H1 (cell line): Measurements from ENCODE around the gene NCK2. TPM values are rescaled to one million over a fixed set of nuclear protein-coding genes. Genes with fewer than 3 reads are reported as not detected.

Experiments
- CTCF ChIA-PET: fragments of 300-600 bp; sonication (Branson Sonifier 250); formaldehyde crosslinking; loops from one replicate; lab custom pipeline; 2021; ENCODE audit not compliant: partially characterized antibody; lab: Charles Lee
- POLR2A ChIA-PET: fragments of 300-600 bp; sonication (Branson Sonifier 250); formaldehyde crosslinking; loops from one replicate; lab custom pipeline; 2021; ENCODE audit warnings: inconsistent platforms; ENCODE audit not compliant: partially characterized antibody; lab: Charles Lee
- DNase-seq, 2 experiments: peaks; one replicate each; pipeline versions ENCODE4 v3.0.0 to v3.0.0-alpha.2; 2010 to 2022; ENCODE audit warnings: low spot score in 2 of 2, low read depth in 1 of 2, mixed read lengths in 1 of 2
- FAIRE-seq: peaks from 2 replicates; lab custom pipeline; 2011; peaks lifted over from hg19 to GRCh38; lab: Jason Lieb, UNC
- H2AFZ ChIP-seq: 2 replicates; pipeline ENCODE4 v1.8.1; 2012; ENCODE audit warnings: low read length, inconsistent platforms
- H2AK5ac ChIP-seq: 2 replicates; pipeline ENCODE4 v1.6.1; 2013; ENCODE audit warnings: low read depth, low read length
- H2BK120ac ChIP-seq: replicated peaks from 2 replicates; pipeline ENCODE3; 2013; ENCODE audit warnings: low read depth, low read length, inconsistent platforms
- H2BK12ac ChIP-seq: 2 replicates; pipeline ENCODE4 v1.6.1; 2013; ENCODE audit warnings: low read depth, low read length
- H2BK15ac ChIP-seq: 2 replicates; pipeline ENCODE4 v1.6.1; 2013; ENCODE audit warnings: low read length
- H2BK20ac ChIP-seq: 2 replicates; pipeline ENCODE4 v1.6.1; 2013; ENCODE audit warnings: low read length
- H2BK5ac ChIP-seq: 2 replicates; pipeline ENCODE4 v1.6.1; 2013; ENCODE audit warnings: low read depth, low read length
- H3K14ac ChIP-seq: 2 replicates; pipeline ENCODE4 v1.6.1; 2013; ENCODE audit warnings: inconsistent platforms; ENCODE audit not compliant: insufficient read length
- H3K18ac ChIP-seq: 2 replicates; pipeline ENCODE4 v1.6.1; 2013; ENCODE audit warnings: low read length; ENCODE audit errors: extremely low read depth
- H3K23ac ChIP-seq: 2 replicates; pipeline ENCODE4 v1.6.1; 2013; ENCODE audit warnings: inconsistent platforms; ENCODE audit not compliant: insufficient read length
- H3K23me2 ChIP-seq: 2 replicates; pipeline ENCODE4 v1.6.1; 2013; ENCODE audit warnings: low read depth, low read length
- H3K27ac ChIP-seq: 2 replicates; pipeline ENCODE4 v1.6.1; 2011; ENCODE audit warnings: low read depth, low read length, inconsistent platforms
- H3K27me3 ChIP-seq, 4 experiments: replicated peaks in 1 of 4; 1 replicate in 1 of 4; 2 replicates in 3 of 4; pipeline versions ENCODE4 v1.6.1 to v1.8.1; 2011 to 2013; ENCODE audit warnings: low read length in 3 of 4, mild to moderate bottlenecking in 3 of 4, inconsistent platforms in 2 of 4, mixed read lengths in 2 of 4, moderate library complexity in 1 of 4; ENCODE audit not compliant: control insufficient read depth in 3 of 4, insufficient read depth in 3 of 4; ENCODE audit errors: extremely low read depth in 1 of 4
- H3K36me3 ChIP-seq, 4 experiments: 2 replicates each; pipeline versions ENCODE4 v1.6.1 to v1.8.1; 2011 to 2013; ENCODE audit warnings: mild to moderate bottlenecking in 4 of 4, low read length in 3 of 4, moderate library complexity in 2 of 4, control low read depth in 1 of 4, inconsistent platforms in 1 of 4; ENCODE audit not compliant: insufficient read depth in 4 of 4, control insufficient read depth in 2 of 4
- H3K4ac ChIP-seq: replicated peaks from 2 replicates; pipeline ENCODE3; 2013; ENCODE audit warnings: low read length, low read depth, mixed read lengths, inconsistent platforms; ENCODE audit not compliant: insufficient read length
- H3K4me1 ChIP-seq, 4 experiments: replicated peaks in 1 of 4; 1 replicate in 1 of 4; 2 replicates in 3 of 4; pipeline versions ENCODE4 v1.6.1 to v1.8.1; 2011 to 2013; ENCODE audit warnings: low read length in 3 of 4, inconsistent platforms in 2 of 4, mixed read lengths in 1 of 4; ENCODE audit not compliant: insufficient read depth in 4 of 4, control insufficient read depth in 3 of 4
- H3K4me2 ChIP-seq, 2 experiments: 2 replicates each; pipeline versions ENCODE4 v1.6.1 to v1.8.1; 2011 to 2013; ENCODE audit warnings: low read depth in 2 of 2, low read length in 2 of 2, control low read depth in 1 of 2, inconsistent platforms in 1 of 2, mild to moderate bottlenecking in 1 of 2; ENCODE audit not compliant: insufficient read depth in 1 of 2
- H3K4me3 ChIP-seq, 4 experiments: fragments of 200-600, 300-600 bp in 1 of 4; sonication (generic), shearing (Covaris generic), sonication (Bioruptor Twin) in 1 of 4; 2 replicates each; pipeline versions ENCODE4 v1.5.1 to v1.8.1; 2011 to 2016; ENCODE audit warnings: low read length in 4 of 4, low read depth in 3 of 4, control low read depth in 2 of 4, inconsistent platforms in 2 of 4, mild to moderate bottlenecking in 2 of 4, mixed read lengths in 1 of 4, moderate library complexity in 1 of 4; ENCODE audit not compliant: insufficient read depth in 2 of 4; ENCODE audit errors: extremely low read depth in 1 of 4
- H3K56ac ChIP-seq: replicated peaks from 2 replicates; pipeline ENCODE3; 2013; ENCODE audit warnings: low read depth, mild to moderate bottlenecking, mixed read lengths, low read length, inconsistent platforms; ENCODE audit not compliant: insufficient read length
- H3K79me1 ChIP-seq: 2 replicates; pipeline ENCODE4 v1.6.1; 2013; ENCODE audit warnings: low read depth, low read length, control low read depth
- H3K79me2 ChIP-seq, 2 experiments: 2 replicates each; pipeline versions ENCODE4 v1.6.1 to v1.8.1; 2012 to 2013; ENCODE audit warnings: low read length in 2 of 2, mild to moderate bottlenecking in 2 of 2, inconsistent platforms in 1 of 2; ENCODE audit not compliant: insufficient read depth in 2 of 2, control insufficient read depth in 1 of 2
- H3K9ac ChIP-seq, 4 experiments: replicated peaks in 1 of 4; 1 replicate in 1 of 4; 2 replicates in 3 of 4; pipeline versions ENCODE4 v1.6.1 to v1.8.1; 2011 to 2013; ENCODE audit warnings: low read depth in 3 of 4, low read length in 3 of 4, control low read depth in 2 of 4, mild to moderate bottlenecking in 2 of 4, moderate library complexity in 2 of 4, inconsistent platforms in 1 of 4; ENCODE audit errors: extremely low read depth in 1 of 4
- H3K9me3 ChIP-seq, 2 experiments: 2 replicates each; pipeline versions ENCODE4 v1.6.1 to v1.8.1; 2012 to 2013; ENCODE audit warnings: mild to moderate bottlenecking in 2 of 2, moderate library complexity in 2 of 2, control low read depth in 1 of 2, inconsistent platforms in 1 of 2, low read depth in 1 of 2, low read length in 1 of 2, mixed read lengths in 1 of 2; ENCODE audit not compliant: insufficient read depth in 2 of 2
- H4K20me1 ChIP-seq, 2 experiments: replicated peaks in 1 of 2; 2 replicates each; pipeline versions ENCODE3 to v1.8.1; 2011 to 2013; ENCODE audit warnings: inconsistent platforms in 2 of 2, low read length in 2 of 2, mild to moderate bottlenecking in 1 of 2; ENCODE audit not compliant: insufficient read depth in 2 of 2, control insufficient read depth in 1 of 2
- H4K5ac ChIP-seq: 2 replicates; pipeline ENCODE4 v1.6.1; 2013; ENCODE audit warnings: low read length, low read depth, mixed read lengths, inconsistent platforms; ENCODE audit not compliant: insufficient read length
- H4K8ac ChIP-seq: 2 replicates; pipeline ENCODE4 v1.8.0; 2013; ENCODE audit warnings: mild to moderate bottlenecking, moderate library complexity, low read length, inconsistent platforms; ENCODE audit not compliant: insufficient read depth; ENCODE audit errors: extremely low read depth
- H4K91ac ChIP-seq: replicated peaks from 2 replicates; pipeline ENCODE3; 2013; ENCODE audit warnings: low read length, mixed read lengths, inconsistent platforms; ENCODE audit not compliant: insufficient read length
- ASH2L ChIP-seq: fragments of 200-600, 300-600 bp; sonication (generic); IDR thresholded peaks from one replicate; pipeline ENCODE4 v1.7.1; 2017; ENCODE audit warnings: low read length
- KDM1A ChIP-seq: fragments of 200-600, 300-600 bp; sonication (generic); IDR thresholded peaks from 2 replicates; pipeline ENCODE4 v1.7.1; 2016; ENCODE audit warnings: mild to moderate bottlenecking, low read length, borderline replicate concordance
- KDM5A ChIP-seq: fragments of 200-600 bp; IDR thresholded peaks from 2 replicates; pipeline ENCODE4 v1.7.1; 2012; ENCODE audit warnings: mild to moderate bottlenecking, low read length, inconsistent platforms, mixed read lengths
- WGBS, 2 experiments: shearing (Covaris generic) in 1 of 2; methylation state at CpG; one replicate each; pipeline versions ENCODE4 v1.1.6 to v1.1.7; 2013 to 2015; ENCODE audit warnings: low lambda C conversion rate in 2 of 2, mixed read lengths in 2 of 2, inconsistent platforms in 1 of 2, low coverage in 1 of 2, missing lambda C conversion rate in 1 of 2; ENCODE audit not compliant: insufficient replicate concordance in 2 of 2, insufficient coverage in 1 of 2, insufficient read length in 1 of 2; ENCODE audit errors: extremely low coverage in 1 of 2, missing lambda C conversion rate in 1 of 2; 5-methylcytosine and 5-hydroxymethylcytosine counted together
- polyA plus RNA-seq, 7 experiments: library from polyadenylated mRNA; depleted of rRNA in 3 of 7; stranded (reverse) in 5 of 7; unstranded in 2 of 7; fragments of >200 nt in 5 of 7; fragments of 200-250 nt in 2 of 7; gene quantifications; 1 replicate in 5 of 7; 2 replicates in 1 of 7; 4 replicates in 1 of 7; pipeline versions ENCODE4 v1.2.1 to v1.2.3, GENCODE V29; 2011 to 2013; ENCODE audit warnings: missing spikeins in 2 of 7, mixed read lengths in 2 of 7
- total RNA-seq: library from RNA; stranded (reverse); fragmentation: NEBNext Ultra II Directional; extraction: Animal tissue kit (Norgen Biotek cat#: 25700); gene quantifications from 2 replicates; pipeline ENCODE4 v1.2.1, GENCODE V29; 2021

NCK2 gene
- total and polyA plus RNA-seq, 2 of the 8 experiments (the other 6 are each of a cell fraction or from before 2014, with no cell fraction given), result 30.3 to 65.7 TPM

DNA sequence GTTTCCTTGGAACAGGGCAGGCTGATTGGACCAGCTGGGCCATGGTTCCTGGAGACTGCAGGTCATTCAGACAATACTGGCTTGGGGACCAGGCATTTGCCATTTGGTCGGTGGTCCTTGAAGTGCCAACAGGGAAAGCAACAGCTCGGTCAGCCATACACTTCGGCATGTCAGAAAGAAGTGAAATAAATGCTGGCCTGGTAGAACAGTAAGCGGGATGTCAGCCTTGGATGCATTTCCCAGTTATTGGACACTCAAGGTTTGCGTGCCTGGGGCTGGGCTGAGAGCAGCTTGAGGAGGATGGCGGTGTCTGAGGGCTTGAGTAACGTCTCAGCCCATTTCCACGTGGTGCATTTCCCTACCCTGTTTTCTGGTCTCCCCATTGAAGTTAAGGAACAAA lies 75.4 kb downstream of the NCK2 start:
- H3K14ac ChIP-seq, result no peak overlapping the region
- FAIRE-seq (no peak), DNase-seq (peak in 1 of 2 experiments; percentile 33)
- POLR2A ChIA-PET, result interaction anchor here (1.4 kb wide), 1 partner anchor 12 kb away, joined by 3 read pairs; no protein-coding TSS in a partner anchor
- H3K36me3 ChIP-seq, result peaks cover 0 to 3% (median 1%) of the 10 kb centered on the region in 4 experiments; a peak in 3 of 8 replicates
- H4K20me1 ChIP-seq, result peaks cover 0 to 11% of the 10 kb centered on the region in 2 experiments
- H3K4ac ChIP-seq, result no peak overlapping the region
- no peaks in the 10 kb centered on the region for H3K23me2 ChIP-seq
- H3K79me2 ChIP-seq, result peaks cover 6 to 46% of the 10 kb centered on the region in 2 experiments; a peak in 3 of 4 replicates
- H3K4me3 ChIP-seq, result no peak overlapping the region
- no peak overlapping the region for H3K23ac ChIP-seq
- no peaks in the 10 kb centered on the region for H3K9me3 ChIP-seq
- no peaks in the 10 kb centered on the region for H3K27me3 ChIP-seq
- H4K5ac ChIP-seq, result no peak overlapping the region
- H3K4me1 ChIP-seq, result no peaks in the 10 kb centered on the region
- H4K8ac ChIP-seq, result no peak overlapping the region
- CTCF ChIA-PET, result interaction anchor here (0.7 kb wide), 1 partner anchor 821 kb away, joined by 4 read pairs; no protein-coding TSS in a partner anchor
- TF ChIP-seq ASH2L, result no peak
- no peak for TF ChIP-seq KDM5A
- no peak for TF ChIP-seq KDM1A
- no peak overlapping the region for H4K91ac ChIP-seq
- H3K18ac ChIP-seq, result no peak overlapping the region
- peaks cover 10% of the 10 kb centered on the region; the same call in 1 of the 2 replicates for H3K79me1 ChIP-seq
- no peak overlapping the region for H3K27ac ChIP-seq
- no peak overlapping the region for H2AFZ ChIP-seq
- no peak overlapping the region for H2AK5ac ChIP-seq
- WGBS, 2 experiments, result 97% methylated on average over 8 of the region's 8 CpGs; no CpG with 5 or more reads in 1 of the 2 experiments
- no peak overlapping the region for H2BK15ac ChIP-seq
- H2BK5ac ChIP-seq, result no peak overlapping the region
- H2BK12ac ChIP-seq, result no peak overlapping the region
- no peak overlapping the region for H3K4me2 ChIP-seq
- no peak overlapping the region for H2BK120ac ChIP-seq
- H2BK20ac ChIP-seq, result no peak overlapping the region
- no peak overlapping the region for H3K56ac ChIP-seq
- H3K9ac ChIP-seq, result no peak overlapping the region
